ENCODE results near the gene NDOR1.
A peak's percentile ranks its signal among the peaks of the same experiment; 100 is the strongest.
"Not testable (repeated sequence)": the region's sequence is repeated elsewhere in the genome, so short reads cannot be mapped to it uniquely, and the experiment has no call there.

The NDOR1 gene

GRCh38 chr9:137233143-137233980 is 27.9 kb downstream of the NDOR1 start:
- DNase-seq = no peak

- DNase-seq = no peak
Measured at GRCh38 chr9:137234055-137234697, 28.7 kb downstream of the NDOR1 start.

GRCh38 chr9:137234758-137235423 is 29.4 kb downstream of the NDOR1 start:
- DNase-seq = no peak

- no peak for DNase-seq
Measured at GRCh38 chr9:137235424-137236237, 30.1 kb downstream of the NDOR1 start.

- peak; percentile 88 for DNase-seq
Measured at GRCh38 chr9:137236238-137236935, 30.9 kb downstream of the NDOR1 start.

GRCh38 chr9:137236936-137237421 is 31.5 kb downstream of the NDOR1 start:
- DNase-seq = no peak

GRCh38 chr9:137237759-137238726 is 32.5 kb downstream of the NDOR1 start:
- no peak for DNase-seq

GRCh38 chr9:137239541-137240200 is 34.2 kb downstream of the NDOR1 start:
- DNase-seq = not testable (repeated sequence)

GRCh38 chr9:137240318-137240840 is 34.9 kb downstream of the NDOR1 start:
- peak; percentile 83 for DNase-seq

- peak; percentile 100 for DNase-seq
Measured at GRCh38 chr9:137240841-137241489, 35.5 kb downstream of the NDOR1 start, which contains the start of gene TUBB4B. Gene TUBB4B (plus strand): TSS chr9:137241287. CDS start chr9:137241361, 74 bp downstream.

GRCh38 chr9:137241490-137242268 is 36.2 kb downstream of the NDOR1 start:
- no peak for DNase-seq

- no peak for DNase-seq
Measured at GRCh38 chr9:137242269-137243203, 37.0 kb downstream of the NDOR1 start.

GRCh38 chr9:137243266-137243625 is 37.7 kb downstream of the NDOR1 start:
- DNase-seq = not testable (repeated sequence)

GRCh38 chr9:137243626-137244485 is 38.4 kb downstream of the NDOR1 start:
- no peak for DNase-seq

GRCh38 chr9:137244486-137245449 is 39.3 kb downstream of the NDOR1 start:
- no peak for DNase-seq

All from right forelimb (tissue), 1 donor.